Loucy (cell line): ENCODE data around the gene NAPEPLD.

ENCODE experiments used
- H2AFZ ChIP-seq: fragments of 200-600 bp; sonication (generic); 2 replicates; pipeline ENCODE4 v1.6.0; 2016; ENCODE audit warnings: antibody characterized with exemption, mild to moderate bottlenecking, low read length, moderate library complexity
- H3F3A ChIP-seq: fragments of 200-600 bp; 2 replicates; pipeline ENCODE4 v1.6.0; 2016; ENCODE audit warnings: antibody characterized with exemption, low read depth, mild to moderate bottlenecking
- H3K27me3 ChIP-seq: fragments of 200-600 bp; sonication (generic); 2 replicates; pipeline ENCODE4 v1.6.1; 2014; ENCODE audit warnings: low read length, mild to moderate bottlenecking; ENCODE audit not compliant: insufficient read depth, poor library complexity, severe bottlenecking
- H3K36me3 ChIP-seq: fragments of 200-600 bp; sonication (generic); 2 replicates; pipeline ENCODE4 v1.6.1; 2016; ENCODE audit warnings: low read length; ENCODE audit not compliant: insufficient read depth
- H3K4me1 ChIP-seq: fragments of 200-600 bp; sonication (generic); 2 replicates; pipeline ENCODE4 v1.5.1; 2014; ENCODE audit warnings: low read length, mild to moderate bottlenecking; ENCODE audit not compliant: insufficient read depth, poor library complexity, severe bottlenecking
- H3K4me2 ChIP-seq: fragments of 200-600 bp; sonication (generic); 2 replicates; pipeline ENCODE4 v1.6.0; 2014; ENCODE audit warnings: antibody characterized with exemption, low read length, low read depth, mild to moderate bottlenecking; ENCODE audit not compliant: poor library complexity, severe bottlenecking
- H3K4me3 ChIP-seq: fragments of 200-600 bp; sonication (generic); 2 replicates; pipeline ENCODE4 v1.5.1; 2014; ENCODE audit warnings: low read length, mild to moderate bottlenecking, mixed read lengths; ENCODE audit not compliant: poor library complexity, severe bottlenecking
- H3K79me2 ChIP-seq: fragments of 200-600 bp; sonication (generic); 2 replicates; pipeline ENCODE4 v1.6.1; 2014; ENCODE audit warnings: low read length; ENCODE audit not compliant: insufficient read depth
- H3K9ac ChIP-seq: fragments of 200-600 bp; sonication (generic); 2 replicates; pipeline ENCODE4 v1.6.0; 2014; ENCODE audit warnings: mild to moderate bottlenecking, low read depth, low read length, moderate library complexity; ENCODE audit not compliant: poor library complexity, severe bottlenecking
- H3K9me2 ChIP-seq: fragments of 200-600 bp; sonication (generic); replicated peaks from 2 replicates; pipeline ENCODE4 v1.6.1; 2016; ENCODE audit warnings: low read depth, low read length, mixed read lengths
- H3K9me3 ChIP-seq: fragments of 200-600 bp; sonication (generic); 2 replicates; pipeline ENCODE4 v1.6.1; 2014; ENCODE audit warnings: mild to moderate bottlenecking, antibody characterized with exemption, low read length, low read depth; ENCODE audit not compliant: insufficient read depth
- H4K20me1 ChIP-seq: fragments of 200-600 bp; sonication (generic); 2 replicates; pipeline ENCODE4 v1.6.0; 2014; ENCODE audit warnings: antibody characterized with exemption, low read length, mild to moderate bottlenecking; ENCODE audit not compliant: insufficient read depth, poor library complexity, severe bottlenecking
- EZH2phosphoT487 ChIP-seq: fragments of 200-600 bp; IDR thresholded peaks from 2 replicates; pipeline ENCODE4 v1.6.1; 2018; ENCODE audit warnings: antibody characterized with exemption, mild to moderate bottlenecking, moderate library complexity, borderline replicate concordance
- TF ChIP-seq, protein P1 (sequence below): fragments of 200-600 bp; sonication (generic); conservative IDR thresholded peaks from 2 replicates; pipeline ENCODE4 v1.5.1; 2014; ENCODE audit warnings: mild to moderate bottlenecking, antibody characterized with exemption, low read length

Gene NAPEPLD

DNA sequence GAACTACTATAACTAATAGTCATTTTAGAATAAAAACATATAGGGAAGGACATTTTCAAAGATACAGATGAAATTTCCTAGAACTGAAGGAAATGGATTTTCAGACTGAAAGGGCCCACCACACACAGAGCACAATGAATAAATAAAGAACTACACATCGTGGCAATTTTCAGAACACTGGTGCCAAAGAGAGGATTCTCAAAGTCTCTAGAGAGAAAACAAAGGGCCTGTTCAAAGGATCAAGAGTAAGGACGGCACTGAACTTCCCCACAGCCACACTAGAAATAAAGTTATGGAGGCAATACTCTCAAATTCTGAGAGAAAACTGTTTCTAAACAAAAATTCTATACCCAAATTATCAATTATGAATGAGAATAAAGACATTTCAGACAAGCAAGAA, 21.9 kb downstream of the NAPEPLD start:
- no peak for TF ChIP-seq EZH2phosphoT487
- H3K27me3 ChIP-seq: no peaks in the 10 kb centered on the region
- H3K79me2 ChIP-seq: no peaks in the 10 kb centered on the region
- H2AFZ ChIP-seq: no peak overlapping the region
- H3K9me3 ChIP-seq: no peaks in the 10 kb centered on the region
- H3K4me2 ChIP-seq: no peak overlapping the region
- H3K4me3 ChIP-seq: no peak overlapping the region
- peaks cover 4% of the 10 kb centered on the region for H3K4me1 ChIP-seq
- no peaks in the 10 kb centered on the region for H3F3A ChIP-seq
- H3K36me3 ChIP-seq: peaks cover 8% of the 10 kb centered on the region; the same call in 1 of the 2 replicates
- no peaks in the 10 kb centered on the region for H4K20me1 ChIP-seq
- H3K9me2 ChIP-seq: no peaks in the 10 kb centered on the region
- no peak overlapping the region for H3K9ac ChIP-seq

DNA sequence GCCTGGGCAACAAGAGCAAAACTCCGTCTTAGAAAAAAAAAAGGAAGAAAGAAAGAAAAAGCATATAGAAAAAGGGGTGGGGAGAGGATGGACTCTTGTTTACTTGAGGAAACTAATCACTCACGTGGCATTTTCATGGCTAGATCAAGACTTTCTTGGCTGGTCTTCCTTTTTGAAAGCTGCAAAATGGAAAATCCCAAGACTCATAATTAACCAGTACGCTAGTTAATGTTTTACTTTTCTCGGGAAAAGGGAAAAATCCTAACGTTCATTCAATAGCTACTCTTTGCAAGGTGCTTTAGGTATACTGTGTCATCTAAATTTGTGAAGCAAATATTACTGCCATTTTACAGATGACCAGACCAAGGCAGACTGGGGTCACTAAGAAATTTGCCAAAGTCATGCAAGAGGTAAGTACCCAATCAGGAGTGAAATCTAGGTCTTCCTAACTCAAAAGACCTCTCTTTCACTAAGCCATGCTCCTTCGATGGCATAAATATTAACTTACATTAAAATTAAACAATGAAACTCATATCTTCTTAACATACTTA, 24.4 kb downstream of the NAPEPLD start:
- Histone ChIP-seq H3K9me2 (no peaks in the 10 kb centered on the region), H3F3A (no peaks in the 10 kb centered on the region), H3K4me3 (no peak overlapping the region), H3K27me3 (no peaks in the 10 kb centered on the region), H2AFZ (no peak overlapping the region), H3K79me2 (no peaks in the 10 kb centered on the region), H3K36me3 (peaks cover 12% of the 10 kb centered on the region; the same call in 1 of the 2 replicates), H3K4me2 (no peak overlapping the region), H3K9ac (no peak overlapping the region), H4K20me1 (no peaks in the 10 kb centered on the region), H3K9me3 (no peaks in the 10 kb centered on the region), H3K4me1 (no peaks in the 10 kb centered on the region)
- no peak for TF ChIP-seq EZH2phosphoT487
- TF ChIP-seq, protein P1, sequence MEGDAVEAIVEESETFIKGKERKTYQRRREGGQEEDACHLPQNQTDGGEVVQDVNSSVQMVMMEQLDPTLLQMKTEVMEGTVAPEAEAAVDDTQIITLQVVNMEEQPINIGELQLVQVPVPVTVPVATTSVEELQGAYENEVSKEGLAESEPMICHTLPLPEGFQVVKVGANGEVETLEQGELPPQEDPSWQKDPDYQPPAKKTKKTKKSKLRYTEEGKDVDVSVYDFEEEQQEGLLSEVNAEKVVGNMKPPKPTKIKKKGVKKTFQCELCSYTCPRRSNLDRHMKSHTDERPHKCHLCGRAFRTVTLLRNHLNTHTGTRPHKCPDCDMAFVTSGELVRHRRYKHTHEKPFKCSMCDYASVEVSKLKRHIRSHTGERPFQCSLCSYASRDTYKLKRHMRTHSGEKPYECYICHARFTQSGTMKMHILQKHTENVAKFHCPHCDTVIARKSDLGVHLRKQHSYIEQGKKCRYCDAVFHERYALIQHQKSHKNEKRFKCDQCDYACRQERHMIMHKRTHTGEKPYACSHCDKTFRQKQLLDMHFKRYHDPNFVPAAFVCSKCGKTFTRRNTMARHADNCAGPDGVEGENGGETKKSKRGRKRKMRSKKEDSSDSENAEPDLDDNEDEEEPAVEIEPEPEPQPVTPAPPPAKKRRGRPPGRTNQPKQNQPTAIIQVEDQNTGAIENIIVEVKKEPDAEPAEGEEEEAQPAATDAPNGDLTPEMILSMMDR: no peak

DNA sequence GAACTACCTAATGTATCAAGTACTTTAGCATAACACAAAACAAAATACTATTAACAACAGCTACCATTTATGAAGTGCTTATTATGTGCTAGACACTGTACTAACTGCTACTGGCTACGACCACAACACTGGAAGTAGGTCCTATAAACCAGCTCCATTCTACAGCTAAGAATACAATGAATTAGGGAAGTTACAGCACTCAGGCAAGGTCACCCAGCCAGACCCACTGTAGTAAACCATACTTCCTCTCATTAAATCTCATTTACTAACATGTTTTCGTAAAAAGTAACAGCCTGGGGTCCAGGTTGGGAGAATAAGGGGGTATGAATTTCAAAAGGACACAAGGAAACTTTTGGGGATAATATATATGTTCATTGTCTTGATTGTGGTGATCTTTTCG, 25.4 kb downstream of the NAPEPLD start:
- Histone ChIP-seq H3K79me2 (no peaks in the 10 kb centered on the region), H3K4me3 (no peak overlapping the region), H3F3A (no peaks in the 10 kb centered on the region), H3K9ac (no peak overlapping the region), H3K4me1 (no peaks in the 10 kb centered on the region), H3K36me3 (peaks cover 12% of the 10 kb centered on the region; the same call in 1 of the 2 replicates), H2AFZ (no peak overlapping the region), H3K9me2 (no peaks in the 10 kb centered on the region), H3K4me2 (no peak overlapping the region), H3K9me3 (no peaks in the 10 kb centered on the region), H3K27me3 (no peaks in the 10 kb centered on the region), H4K20me1 (no peaks in the 10 kb centered on the region)
- TF ChIP-seq, protein P1: no peak
- TF ChIP-seq EZH2phosphoT487: no peak

DNA sequence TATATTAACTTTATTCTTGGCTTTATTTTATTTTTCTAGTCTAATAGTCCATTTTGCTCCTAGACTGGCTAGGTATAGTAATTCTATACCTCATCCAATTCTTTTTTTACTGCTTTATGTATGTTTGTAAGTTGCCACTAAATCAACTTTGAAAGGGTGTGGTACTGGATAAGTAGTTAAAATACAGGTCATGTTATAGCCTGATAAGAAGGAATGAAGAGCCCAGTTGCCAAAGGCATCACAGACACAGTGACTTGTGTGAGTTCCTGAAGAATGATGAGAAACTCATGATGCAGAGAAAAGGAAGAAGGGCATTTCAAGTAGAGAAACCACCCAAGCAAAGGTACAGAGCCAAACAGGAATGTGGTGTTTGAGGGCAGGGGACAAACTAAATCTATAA, 27.3 kb downstream of the NAPEPLD start:
- Histone ChIP-seq H3K27me3 (no peaks in the 10 kb centered on the region), H3K9me2 (no peaks in the 10 kb centered on the region), H3K36me3 (peaks cover 4% of the 10 kb centered on the region; the same call in 1 of the 2 replicates), H3K4me2 (no peak overlapping the region), H3K79me2 (no peaks in the 10 kb centered on the region), H3K9me3 (no peaks in the 10 kb centered on the region), H2AFZ (no peak overlapping the region), H3K4me1 (no peaks in the 10 kb centered on the region), H3F3A (no peaks in the 10 kb centered on the region), H4K20me1 (no peaks in the 10 kb centered on the region), H3K4me3 (no peak overlapping the region), H3K9ac (no peak overlapping the region)
- TF ChIP-seq, protein P1: no peak
- TF ChIP-seq EZH2phosphoT487: no peak
